Gastrocnemius medialis (tissue), 4 donors: ENCODE data around the gene PYDC2. TPM values are rescaled to one million over a fixed set of nuclear protein-coding genes. Genes with fewer than 3 reads are reported as not detected.
"Not testable (repeated sequence)": the region's sequence is repeated elsewhere in the genome, so short reads cannot be mapped to it uniquely, and the experiment has no call there.

Source experiments
- ATAC-seq, 2 donors: fragments of 150-250 bp; one replicate each; pipeline ENCODE4 v1.9.1; 2016
- DNase-seq, 2 donors: peaks; one replicate each; pipeline ENCODE4 v3.0.0-alpha.2; 2019
- H3K27ac ChIP-seq, 4 donors: fragments of 200-600 bp; sonication (generic); 1 replicate in 1 of 4; 2 replicates in 3 of 4; pipeline ENCODE4 v1.5.1; 2016 to 2018; ENCODE audit warnings: mild to moderate bottlenecking in 2 of 4, moderate library complexity in 1 of 4
- H3K27me3 ChIP-seq, 3 donors: fragments of 200-600 bp; sonication (generic) in 2 of 3; 1 replicate in 1 of 3; 2 replicates in 2 of 3; pipeline versions ENCODE4 v1.5.1 to v1.6.0; 2016 to 2019; ENCODE audit warnings: mild to moderate bottlenecking in 1 of 3, moderate library complexity in 1 of 3
- H3K36me3 ChIP-seq, 2 donors: fragments of 200-600 bp; sonication (generic) in 1 of 2; one replicate each; pipeline ENCODE4 v1.5.1; 2017 to 2018
- H3K4me1 ChIP-seq, 2 donors: fragments of 200-600 bp; sonication (generic) in 1 of 2; one replicate each; pipeline ENCODE4 v1.5.1; 2016 to 2017; ENCODE audit warnings: mild to moderate bottlenecking in 2 of 2
- H3K4me3 ChIP-seq, 4 donors: fragments of 200-600 bp; sonication (generic) in 3 of 4; 1 replicate in 1 of 4; 2 replicates in 3 of 4; pipeline ENCODE4 v1.5.1; 2016 to 2019; ENCODE audit warnings: mild to moderate bottlenecking in 2 of 4
- H3K9me3 ChIP-seq, 3 donors: fragments of 200-600 bp; sonication (generic) in 2 of 3; 1 replicate in 1 of 3; 2 replicates in 2 of 3; pipeline ENCODE4 v1.5.1; 2016 to 2019
- CTCF ChIP-seq, 5 experiments: fragments of 450-650 bp in 3 of 5; fragments of 200-600 bp in 2 of 5; sonication (generic) in 2 of 5; IDR thresholded peaks in 4 of 5; conservative IDR thresholded peaks in 1 of 5; 1 replicate in 4 of 5; 2 replicates in 1 of 5; pipeline ENCODE4 v1.5.1; 2016 to 2019; ENCODE audit warnings: antibody characterized with exemption in 5 of 5, mild to moderate bottlenecking in 3 of 5, moderate library complexity in 3 of 5
- POLR2A ChIP-seq, 2 donors: fragments of 450-650 bp; IDR thresholded peaks; one replicate each; pipeline ENCODE4 v1.6.1; 2017; ENCODE audit warnings: antibody characterized with exemption in 2 of 2, mild to moderate bottlenecking in 2 of 2, moderate library complexity in 2 of 2
- in situ Hi-C, 4 donors: fragments of 200-750 bp; cut with MboI; loops; one replicate each; pipeline versions ENCODE4 v1.15.0 to v1.8.0; 2017; ENCODE audit warnings: low sequenced_read_pairs in 4 of 4
- intact Hi-C: fragments of 100-400 bp; cut with DNase I; formaldehyde crosslinking; loops from one replicate; pipeline ENCODE4 v1.15.1; 2023; ENCODE audit warnings: low total_unique reads
- total RNA-seq, 4 donors: library from RNA; depleted of rRNA; stranded (reverse); fragments of >200 nt; gene quantifications; one replicate each; pipeline versions ENCODE4 v1.1.0 to v1.2.3, GENCODE V29; 2016

The PYDC2 gene
- total RNA-seq, 4 donors from 2014 or later: not detected

DNA sequence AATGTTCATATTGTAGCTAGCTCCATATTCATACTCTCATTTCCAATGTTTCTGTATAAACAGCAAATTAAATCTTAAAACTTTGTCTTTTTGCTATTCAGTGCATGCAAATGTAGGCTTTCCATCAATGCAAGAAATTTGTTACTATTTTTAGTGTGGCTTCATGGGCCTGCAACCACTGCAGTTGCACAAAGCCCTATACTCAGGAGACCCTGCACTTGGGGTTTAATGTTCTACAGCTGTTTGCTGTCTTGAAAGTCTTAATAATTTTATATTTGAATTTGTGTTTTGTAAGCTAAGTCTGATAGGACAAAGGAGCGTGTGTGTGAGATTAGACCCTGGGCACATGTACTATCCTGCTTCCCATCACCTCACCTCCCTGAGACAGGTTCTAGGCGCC lies 9.6 kb downstream of the PYDC2 start:
- H3K27ac ChIP-seq: no peak overlapping the region
- in situ Hi-C loops: no loop called here

GRCh38 chr3:191473661-191474198 lies 12.8 kb downstream of the PYDC2 start:
- H3K27me3 ChIP-seq: no peaks in the 10 kb centered on the region
- no peak for DNase-seq
- no peak overlapping the region for H3K27ac ChIP-seq
- no peak for TF ChIP-seq CTCF (IDR thresholded peaks at IDR 0.05 in 4 of 5, conservative IDR thresholded peaks at IDR 0.05 in 1 of 5)
- no peak for TF ChIP-seq POLR2A (IDR thresholded peaks at IDR 0.05)
- H3K4me3 ChIP-seq: no peak overlapping the region
- H3K9me3 ChIP-seq: no peaks in the 10 kb centered on the region
- intact Hi-C loops (no loop called here), in situ Hi-C loops (no loop called here)
- H3K4me1 ChIP-seq: no peaks in the 10 kb centered on the region
- no peak for ATAC-seq
- no peaks in the 10 kb centered on the region for H3K36me3 ChIP-seq

More for the DNA sequence above, 9.6 kb downstream of the PYDC2 start:
- intact Hi-C loops: no loop called here
- no peaks in the 10 kb centered on the region for H3K27me3 ChIP-seq
- no peaks in the 10 kb centered on the region for H3K9me3 ChIP-seq
- no peak overlapping the region for H3K4me3 ChIP-seq
- H3K36me3 ChIP-seq: no peaks in the 10 kb centered on the region
- TF ChIP-seq POLR2A (IDR thresholded peaks at IDR 0.05): no peak
- TF ChIP-seq CTCF (IDR thresholded peaks at IDR 0.05 in 4 of 5, conservative IDR thresholded peaks at IDR 0.05 in 1 of 5): no peak
- DNase-seq (no peak), ATAC-seq (no peak)
- H3K4me1 ChIP-seq: no peaks in the 10 kb centered on the region

DNA sequence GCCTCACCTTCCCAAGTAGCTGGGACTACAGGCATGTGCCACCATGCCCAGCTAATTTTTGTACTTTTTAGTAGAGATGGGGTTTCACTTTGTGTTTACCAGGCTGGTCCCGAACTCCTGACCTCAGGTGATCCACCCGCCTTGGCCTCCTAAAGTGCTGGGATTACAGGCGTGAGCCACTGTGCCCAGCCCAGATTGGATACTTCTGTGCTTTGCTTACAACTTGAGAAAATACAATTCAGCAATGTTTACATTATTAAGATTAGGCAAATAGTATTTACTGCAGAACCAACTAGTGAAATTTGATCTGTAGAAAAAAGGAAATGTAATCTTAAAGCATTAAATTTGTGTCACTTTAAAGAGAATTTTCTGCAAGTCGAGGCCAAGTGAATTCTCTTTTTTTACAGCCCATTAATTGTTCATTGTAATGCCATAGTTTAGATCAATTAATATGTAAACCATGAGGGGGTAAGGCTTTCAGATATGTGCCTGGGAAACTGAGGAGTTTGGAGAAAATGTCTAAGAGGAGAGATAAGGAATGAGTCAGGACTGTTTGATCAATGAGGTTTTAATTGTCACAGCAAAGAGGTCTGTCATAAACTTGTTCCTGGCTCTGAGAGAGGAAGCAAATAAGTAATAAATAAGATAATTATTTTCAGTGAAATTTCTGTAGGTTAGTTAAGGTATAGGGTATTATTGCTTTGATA lies 15.3 kb downstream of the PYDC2 start:
- H3K9me3 ChIP-seq: no peaks in the 10 kb centered on the region
- H3K27ac ChIP-seq: no peak overlapping the region
- intact Hi-C loops: no loop called here
- H3K4me3 ChIP-seq: no peak overlapping the region
- H3K4me1 ChIP-seq: no peaks in the 10 kb centered on the region
- no peak for ATAC-seq
- TF ChIP-seq POLR2A (IDR thresholded peaks at IDR 0.05) (no peak), CTCF (IDR thresholded peaks at IDR 0.05 in 4 of 5, conservative IDR thresholded peaks at IDR 0.05 in 1 of 5) (no peak)
- no peaks in the 10 kb centered on the region for H3K36me3 ChIP-seq
- in situ Hi-C loops: no loop called here
- DNase-seq: no peak
- H3K27me3 ChIP-seq: no peaks in the 10 kb centered on the region

DNA sequence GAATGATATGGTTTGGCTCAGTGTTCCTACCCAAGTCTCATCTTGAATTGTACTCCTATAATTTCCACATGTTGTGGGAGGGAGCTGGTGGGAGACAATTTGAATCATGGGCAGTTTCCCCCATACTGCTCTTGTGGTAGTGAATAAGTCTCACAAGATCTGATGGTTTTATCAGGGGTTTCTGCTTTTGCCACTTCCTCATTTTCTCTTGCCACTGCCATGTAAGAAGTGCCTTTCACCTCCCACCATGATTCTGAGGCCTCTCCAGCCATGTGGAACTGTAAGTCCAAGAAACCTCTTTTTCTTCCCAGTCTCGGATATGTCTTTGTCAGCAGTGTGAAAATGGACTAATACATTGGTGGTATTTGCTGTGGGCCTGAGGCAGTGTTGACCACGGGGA lies 23.0 kb downstream of the PYDC2 start:
- H3K27ac ChIP-seq, in situ Hi-C loops, H3K4me1 ChIP-seq, H3K4me3 ChIP-seq, ATAC-seq, H3K27me3 ChIP-seq, DNase-seq, H3K9me3 ChIP-seq, H3K36me3 ChIP-seq, intact Hi-C loops: not testable (repeated sequence)

DNA sequence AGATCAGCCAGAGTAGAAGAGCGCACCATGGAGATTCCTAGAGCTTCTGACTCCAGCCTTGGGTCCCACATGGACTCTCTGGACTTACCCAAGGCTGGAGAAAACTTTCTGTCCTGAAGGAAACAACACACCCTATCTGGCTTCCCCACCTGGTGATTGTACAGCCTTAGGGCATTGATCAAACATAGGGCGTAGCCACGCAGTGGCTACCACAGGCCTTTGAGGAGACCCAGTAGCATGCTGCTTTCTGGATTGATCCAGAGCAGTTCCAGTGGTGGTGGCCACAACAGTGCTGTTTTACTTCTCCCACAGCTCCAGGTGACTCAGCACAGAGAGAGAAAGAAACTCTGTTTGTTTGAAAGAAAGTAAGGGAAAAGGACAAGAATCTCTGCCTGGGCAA lies 23.5 kb downstream of the PYDC2 start:
- Histone ChIP-seq H3K27me3 (no peaks in the 10 kb centered on the region), H3K36me3 (no peaks in the 10 kb centered on the region), H3K27ac (no peak overlapping the region), H3K4me3 (no peak overlapping the region), H3K4me1 (no peaks in the 10 kb centered on the region), H3K9me3 (no peaks in the 10 kb centered on the region)
- no peak for TF ChIP-seq POLR2A (IDR thresholded peaks at IDR 0.05)
- no peak for TF ChIP-seq CTCF (IDR thresholded peaks at IDR 0.05 in 4 of 5, conservative IDR thresholded peaks at IDR 0.05 in 1 of 5)
- ATAC-seq (no peak), DNase-seq (no peak)
- intact Hi-C loops: no loop called here
- in situ Hi-C loops: no loop called here
